NCI-H2196 (cell line): ENCODE measurements around the gene RAB3GAP1.
A peak's percentile ranks its signal among the peaks of the same experiment; 100 is the strongest.

Experiments
- DNase-seq: peaks from one replicate; lab custom pipeline; 2025; ENCODE audit not compliant: unreplicated experiment; lab: John Stamatoyannopoulos, UW

RAB3GAP1 gene

DNA sequence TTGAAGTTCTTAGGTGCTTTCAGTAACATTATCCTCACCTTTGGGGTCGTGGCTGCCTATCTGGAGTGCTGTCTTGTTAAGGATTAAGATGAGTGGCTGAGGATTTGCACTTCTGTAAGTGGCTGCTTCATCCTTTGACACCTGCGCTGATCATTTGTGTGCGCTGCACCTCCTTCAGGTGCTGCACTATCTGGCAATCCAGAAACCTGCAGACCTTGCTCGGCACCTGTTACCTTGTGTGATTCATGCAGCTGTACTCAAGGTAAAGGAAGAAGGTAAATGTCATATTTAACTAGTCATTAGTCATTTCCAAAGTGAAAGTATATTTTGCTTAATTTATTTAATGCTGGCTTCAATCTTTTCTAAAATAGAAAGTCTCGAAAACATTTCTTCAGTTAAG, 110.3 kb downstream of the RAB3GAP1 start:
- DNase-seq, result no peak

- DNase-seq, result no peak
Observed at GRCh38 chr2:135162786-135163185, 110.7 kb downstream of the RAB3GAP1 start.

- no peak for DNase-seq
Observed at GRCh38 chr2:135163306-135163705, 111.2 kb downstream of the RAB3GAP1 start.

GRCh38 chr2:135163901-135164300, 111.8 kb downstream of the RAB3GAP1 start:
- no peak for DNase-seq

- DNase-seq, result no peak
Observed at GRCh38 chr2:135164431-135164830, 112.3 kb downstream of the RAB3GAP1 start.

DNA sequence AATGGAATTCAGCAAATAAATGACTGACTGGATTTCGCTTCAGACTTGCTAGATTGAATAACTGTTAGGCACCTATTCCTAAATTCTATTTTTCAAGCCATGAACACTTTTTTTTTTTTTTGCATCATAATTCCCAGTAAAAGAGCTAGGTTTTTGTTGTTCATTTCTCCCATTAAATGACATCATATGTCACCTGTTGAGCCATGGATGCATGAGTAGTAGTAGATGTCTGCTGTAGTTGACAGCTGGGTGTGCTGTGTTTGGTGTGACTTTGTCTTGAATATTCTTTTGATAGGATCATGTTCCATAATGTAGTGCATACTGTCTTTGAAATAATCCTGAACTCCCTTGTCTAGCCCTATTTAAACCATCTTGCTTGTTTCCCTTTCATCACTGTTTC, 115.2 kb downstream of the RAB3GAP1 start:
- no peak for DNase-seq

DNA sequence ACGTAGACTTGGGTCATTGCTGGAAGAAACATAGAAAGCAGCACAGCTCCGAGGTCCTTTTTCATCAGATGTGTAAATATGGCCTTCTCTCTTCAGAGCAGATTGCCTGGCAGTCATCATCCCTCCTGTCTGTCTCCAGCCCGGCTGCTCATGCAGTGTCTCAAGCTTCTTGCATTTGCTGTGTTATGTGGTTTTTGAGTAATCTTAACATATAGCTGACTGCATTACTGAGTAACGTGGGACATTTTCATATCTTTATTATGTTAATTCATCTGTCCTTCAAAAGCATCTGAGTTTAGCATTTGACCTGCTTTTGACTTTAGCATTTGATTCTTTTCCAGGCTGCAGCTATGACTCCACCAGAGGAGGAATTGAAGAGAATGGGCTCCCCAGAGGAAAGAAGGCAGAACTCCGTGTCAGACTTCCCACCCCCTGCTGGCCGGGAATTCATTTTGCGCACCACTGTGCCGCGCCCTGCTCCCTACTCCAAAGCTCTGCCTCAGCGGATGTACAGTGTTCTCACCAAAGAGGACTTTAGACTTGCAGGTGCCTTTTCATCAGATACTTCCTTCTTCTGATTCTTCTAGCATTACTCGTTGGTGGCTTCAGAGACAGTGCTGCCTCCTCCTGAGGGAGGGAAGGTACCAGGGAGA, 116.2 kb downstream of the RAB3GAP1 start:
- DNase-seq, result no peak

- no peak for DNase-seq
Observed at GRCh38 chr2:135169900-135170753, 118.0 kb downstream of the RAB3GAP1 start.

DNA sequence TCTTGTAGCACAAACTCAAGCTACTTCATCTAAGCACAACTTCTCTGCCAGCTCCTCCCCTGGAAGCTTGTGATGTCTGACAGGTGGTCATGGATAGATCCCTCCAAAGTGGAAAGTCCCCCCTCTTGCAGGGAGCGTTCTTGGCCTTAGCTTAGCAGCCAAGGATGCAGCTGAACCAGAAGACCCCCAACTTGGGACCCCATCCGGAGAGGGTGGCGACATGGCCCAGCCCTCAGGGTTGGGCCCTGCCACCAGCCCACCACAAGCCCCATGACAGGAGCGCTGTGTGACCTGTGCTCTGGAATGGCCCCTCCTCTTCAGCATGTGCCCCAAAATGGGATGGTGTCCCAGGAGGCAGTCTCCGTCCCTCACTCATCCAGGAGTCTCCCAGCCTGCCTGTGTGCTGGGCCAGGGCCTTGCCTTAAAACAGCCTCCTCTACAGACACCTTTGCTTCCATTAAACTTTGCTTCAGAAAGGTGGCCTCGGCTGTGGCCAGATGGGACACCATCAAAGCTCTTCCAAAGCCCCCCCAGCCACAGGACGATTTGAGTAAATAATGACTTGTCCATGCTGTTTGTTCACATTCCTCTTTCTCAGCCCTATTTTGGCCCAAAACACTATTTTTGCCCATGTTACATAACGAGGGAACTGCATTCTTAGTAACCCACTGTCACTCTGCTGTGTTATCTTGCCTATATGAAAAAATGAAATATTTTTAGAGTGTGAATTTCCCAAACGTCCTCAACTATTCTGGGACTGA, 122.1 kb downstream of the RAB3GAP1 start:
- no peak for DNase-seq

DNA sequence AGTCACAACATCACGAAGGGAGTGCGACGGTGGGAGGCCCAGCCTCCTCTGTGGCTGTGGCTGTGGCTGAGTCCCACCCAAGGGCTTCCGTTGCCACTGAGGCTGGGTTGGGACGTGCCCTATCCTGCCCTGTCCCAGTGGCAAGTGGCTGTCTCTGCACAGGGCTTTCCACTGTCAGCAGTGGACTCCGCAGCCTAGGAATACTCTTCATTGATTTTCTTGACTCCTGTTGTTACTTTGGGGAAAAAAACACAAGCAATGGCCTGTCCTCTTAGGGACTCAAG, 122.7 kb downstream of the RAB3GAP1 start:
- no peak for DNase-seq

GRCh38 chr2:135175177-135175576, 123.1 kb downstream of the RAB3GAP1 start:
- peak; percentile 71 for DNase-seq

DNA sequence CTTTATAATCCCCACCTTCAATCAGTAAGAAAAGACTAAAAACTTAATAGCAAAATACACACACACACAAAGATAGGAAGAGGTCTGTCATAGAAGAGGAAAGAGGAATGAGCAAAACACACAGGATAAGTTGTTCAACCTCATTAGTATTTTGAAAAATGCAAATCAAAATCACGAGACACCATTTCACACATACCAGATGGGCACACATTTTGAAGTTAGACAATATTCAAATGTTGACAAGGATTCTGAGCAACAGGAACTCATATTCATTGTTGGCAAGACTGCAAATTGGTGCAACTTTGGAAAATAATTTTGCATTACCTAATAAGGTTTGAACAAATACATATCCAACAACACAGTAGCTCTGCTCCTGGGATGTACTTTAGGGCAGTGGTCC, 127.6 kb downstream of the RAB3GAP1 start:
- DNase-seq, result no peak

DNA sequence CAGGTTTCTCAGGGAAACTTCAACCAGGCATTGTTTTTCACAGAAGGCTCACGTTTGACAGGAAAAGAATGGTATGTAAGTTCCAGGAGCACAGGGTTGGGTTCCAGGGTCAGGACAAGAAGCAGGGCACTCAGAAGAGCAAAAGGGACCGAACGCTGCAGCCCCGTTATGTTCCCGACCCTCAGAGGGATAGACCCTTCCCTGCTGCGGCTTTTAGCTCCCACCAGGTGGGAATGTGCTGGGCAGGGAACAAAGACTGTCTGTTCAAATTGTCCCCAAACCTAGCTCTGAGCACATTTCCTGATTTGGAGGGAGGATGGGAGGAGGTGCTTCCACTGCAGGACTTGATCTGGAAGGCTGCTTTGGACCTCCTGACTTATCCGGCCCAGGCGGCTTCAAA, 130.1 kb downstream of the RAB3GAP1 start:
- no peak for DNase-seq

DNA sequence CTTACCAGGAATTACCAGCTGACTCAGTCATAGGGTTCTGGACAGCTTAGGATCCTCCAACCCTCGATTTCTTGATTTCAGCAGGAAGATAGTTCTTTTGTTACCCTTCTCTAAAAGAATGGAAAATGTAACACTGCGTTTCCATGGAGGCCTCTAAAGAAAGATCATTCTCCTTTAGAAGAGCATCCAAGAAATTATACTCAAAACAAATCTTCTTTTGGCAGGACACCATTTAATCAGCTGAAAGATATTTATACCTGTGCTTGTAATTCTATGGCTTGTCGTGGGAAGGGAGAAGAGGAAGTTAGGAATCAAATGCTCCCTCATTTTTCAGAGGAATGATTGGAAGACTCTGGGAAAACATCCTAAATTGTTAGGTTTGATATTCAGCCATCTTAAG, 130.5 kb downstream of the RAB3GAP1 start:
- no peak for DNase-seq

- no peak for DNase-seq
Observed at GRCh38 chr2:135183822-135184221, 131.7 kb downstream of the RAB3GAP1 start.

GRCh38 chr2:135186054-135186453, 134.0 kb downstream of the RAB3GAP1 start:
- DNase-seq, result no peak

- no peak for DNase-seq
Observed at GRCh38 chr2:135187270-135187669, 135.2 kb downstream of the RAB3GAP1 start.

DNA sequence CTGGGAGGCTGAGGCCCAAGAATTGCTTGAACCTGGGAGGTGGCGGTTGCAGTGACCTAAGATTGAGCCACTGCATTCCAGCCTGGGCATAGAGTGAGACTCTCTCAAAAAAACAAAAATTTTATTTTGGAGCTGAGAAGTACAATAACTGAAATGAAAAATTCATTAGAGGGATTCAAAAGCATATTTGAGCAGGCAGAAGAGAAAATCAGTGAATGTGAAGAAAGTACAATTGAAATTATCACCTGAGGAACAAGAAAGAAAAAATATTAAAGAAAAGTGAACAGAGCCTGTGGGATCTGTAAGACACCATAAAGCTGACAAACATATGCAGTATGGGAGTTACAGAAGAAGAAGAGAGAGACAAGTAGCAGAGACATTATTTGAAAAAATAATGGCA, 137.1 kb downstream of the RAB3GAP1 start:
- no peak for DNase-seq

DNA sequence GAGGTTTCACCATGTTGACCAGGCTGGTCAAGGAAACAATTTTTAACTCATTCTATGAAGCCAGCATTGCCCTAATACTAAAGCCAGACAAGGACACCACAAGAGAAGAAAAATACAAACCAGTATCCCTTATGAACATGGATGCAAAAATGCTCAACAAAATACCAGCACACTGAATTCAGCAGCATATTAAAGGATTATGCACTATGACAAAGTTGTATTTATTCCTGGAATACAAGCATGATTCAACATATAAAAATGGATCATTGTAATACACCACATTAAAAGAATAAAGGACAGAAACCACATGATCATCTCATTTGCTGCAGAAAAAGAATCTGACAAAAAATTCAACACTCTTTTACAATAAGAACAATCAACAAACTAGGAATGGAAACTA, 138.7 kb downstream of the RAB3GAP1 start:
- no peak for DNase-seq

- no peak for DNase-seq
Observed at GRCh38 chr2:135198481-135198880, 146.4 kb downstream of the RAB3GAP1 start.

DNA sequence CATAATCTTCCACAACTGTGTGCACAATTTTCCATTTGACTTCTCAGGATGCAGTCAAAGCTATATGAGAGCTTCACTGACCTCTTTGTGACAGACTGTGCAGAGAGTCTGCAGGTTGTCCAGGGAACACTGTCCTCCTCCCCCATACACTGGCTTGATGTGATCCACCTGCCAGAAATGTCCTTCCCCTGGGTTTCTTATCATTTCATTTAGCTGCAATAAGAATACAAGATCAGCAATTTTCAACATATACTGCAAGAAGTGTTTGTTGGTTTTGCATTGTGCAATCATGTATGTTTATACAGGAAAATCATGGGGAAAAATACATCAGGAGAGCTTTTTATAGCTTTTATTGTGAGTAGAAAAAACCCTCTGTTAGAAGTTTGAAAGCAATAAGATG, 150.7 kb downstream of the RAB3GAP1 start:
- DNase-seq, result no peak

- DNase-seq, result no peak
Observed at GRCh38 chr2:135203944-135204343, 151.9 kb downstream of the RAB3GAP1 start.
